K562 (cell line): ENCODE data around the gene ABL1. TPM values are rescaled to one million over a fixed set of nuclear protein-coding genes. Genes with fewer than 3 reads are reported as not detected.

ENCODE experiments used
- ATF1 ChIP-seq, 2 experiments: fragments of 450-650 bp in 1 of 2; IDR thresholded peaks; 2 replicates each; pipeline ENCODE4 v1.6.1; 2016; ENCODE audit warnings: missing compliant biosample characterization in 1 of 2, missing genetic modification characterization in 1 of 2
- FOXA3 ChIP-seq, 2 experiments: fragments of 450-650 bp in 1 of 2; sonication (generic) in 1 of 2; formaldehyde crosslinking; IDR thresholded peaks in 1 of 2; conservative IDR thresholded peaks in 1 of 2; 2 replicates each; pipeline versions ENCODE4 v1.4.0 to v1.8.0; 2020 to 2022; ENCODE audit warnings: mild to moderate bottlenecking in 2 of 2, missing genetic modification reagents in 1 of 2
- FUS ChIP-seq: fragments of 200-400 bp; formaldehyde crosslinking; optimal IDR thresholded peaks from 2 replicates; pipeline ENCODE3; 2017; ENCODE audit warnings: low read depth, low read length
- GTF2B ChIP-seq: IDR thresholded peaks from 2 replicates; pipeline ENCODE4 v1.6.1; 2011; ENCODE audit not compliant: insufficient read length; ENCODE audit errors: extremely low read depth
- STAT6 ChIP-seq: sonication (generic); formaldehyde crosslinking; IDR thresholded peaks from 2 replicates; pipeline ENCODE4 v1.8.1; 2023; ENCODE audit warnings: mild to moderate bottlenecking, missing genetic modification reagents
- ZNF431 ChIP-seq: sonication (generic); formaldehyde crosslinking; IDR thresholded peaks from 2 replicates; pipeline ENCODE4 v1.8.0; 2022; ENCODE audit warnings: mild to moderate bottlenecking, missing genetic modification reagents
- ZNF57 ChIP-seq: fragments of 450-650 bp; formaldehyde crosslinking; IDR thresholded peaks from 2 replicates; pipeline ENCODE4 v1.4.0; 2020; ENCODE audit warnings: mild to moderate bottlenecking, moderate library complexity
- polyA plus RNA-seq, 8 experiments: library from polyadenylated mRNA; depleted of rRNA in 4 of 8; stranded (reverse) in 5 of 8; unstranded in 3 of 8; fragments of >200 nt; fragmentation: Nextera tagmentation in 2 of 8; fragmentation: Illumina TruSeq in 1 of 8; extraction: Ambion mirVana in 2 of 8; extraction: Trizol in 1 of 8; gene quantifications; 2 replicates each; pipeline versions ENCODE4 v1.2.1 to v1.2.3, GENCODE V29; 2011 to 2014; ENCODE audit warnings: inconsistent platforms in 1 of 8, missing spikeins in 1 of 8
- total RNA-seq, 7 experiments: library from RNA; depleted of rRNA in 6 of 7; stranded (reverse); fragments of >200 nt in 6 of 7; fragmentation: Illumina TruSeq in 2 of 7; extraction: Trizol in 2 of 7; gene quantifications; 2 replicates each; pipeline versions ENCODE4 v1.2.1 to v1.2.3, GENCODE V29; 2011 to 2021; ENCODE audit warnings: low replicate concordance in 1 of 7
- TF ChIP-seq, protein P1 (sequence below): fragments of 200-600 bp; sonication (generic); IDR thresholded peaks from one replicate; pipeline ENCODE4 v1.6.1; 2012; ENCODE audit warnings: mild to moderate bottlenecking, low read depth, low read length, inconsistent platforms
- TF ChIP-seq, protein P2 (sequence below): sonication (generic); formaldehyde crosslinking; IDR thresholded peaks from 2 replicates; pipeline ENCODE4 v1.8.1; 2023; ENCODE audit warnings: mild to moderate bottlenecking, missing genetic modification reagents

The ABL1 gene
- total and polyA plus RNA-seq, 9 of the 15 experiments (the other 6 are each of a cell fraction or from before 2014, with no cell fraction given): 1.5 to 130 (median 37.8) TPM

DNA sequence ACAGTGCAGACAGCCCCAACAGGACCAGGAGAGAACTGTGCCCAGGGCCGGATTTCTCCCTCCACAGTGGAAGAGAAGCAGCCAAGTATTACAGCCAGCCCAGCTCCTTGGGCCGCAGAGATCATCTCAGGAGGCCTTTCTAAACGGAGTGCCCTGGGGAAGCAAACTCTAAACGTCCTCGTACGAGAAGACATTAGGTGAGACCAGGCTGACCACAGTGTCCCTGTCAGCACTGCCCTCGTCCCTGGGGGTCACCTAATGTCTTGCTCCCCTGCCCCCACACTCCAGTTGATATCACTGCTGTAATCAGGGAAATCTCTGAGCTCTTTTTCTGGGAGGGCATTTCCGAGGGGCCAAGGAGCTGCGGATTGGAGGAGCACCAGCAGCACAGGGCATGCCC is 55.1 kb downstream of the ABL1 start (continued):
- TF ChIP-seq, protein P1, sequence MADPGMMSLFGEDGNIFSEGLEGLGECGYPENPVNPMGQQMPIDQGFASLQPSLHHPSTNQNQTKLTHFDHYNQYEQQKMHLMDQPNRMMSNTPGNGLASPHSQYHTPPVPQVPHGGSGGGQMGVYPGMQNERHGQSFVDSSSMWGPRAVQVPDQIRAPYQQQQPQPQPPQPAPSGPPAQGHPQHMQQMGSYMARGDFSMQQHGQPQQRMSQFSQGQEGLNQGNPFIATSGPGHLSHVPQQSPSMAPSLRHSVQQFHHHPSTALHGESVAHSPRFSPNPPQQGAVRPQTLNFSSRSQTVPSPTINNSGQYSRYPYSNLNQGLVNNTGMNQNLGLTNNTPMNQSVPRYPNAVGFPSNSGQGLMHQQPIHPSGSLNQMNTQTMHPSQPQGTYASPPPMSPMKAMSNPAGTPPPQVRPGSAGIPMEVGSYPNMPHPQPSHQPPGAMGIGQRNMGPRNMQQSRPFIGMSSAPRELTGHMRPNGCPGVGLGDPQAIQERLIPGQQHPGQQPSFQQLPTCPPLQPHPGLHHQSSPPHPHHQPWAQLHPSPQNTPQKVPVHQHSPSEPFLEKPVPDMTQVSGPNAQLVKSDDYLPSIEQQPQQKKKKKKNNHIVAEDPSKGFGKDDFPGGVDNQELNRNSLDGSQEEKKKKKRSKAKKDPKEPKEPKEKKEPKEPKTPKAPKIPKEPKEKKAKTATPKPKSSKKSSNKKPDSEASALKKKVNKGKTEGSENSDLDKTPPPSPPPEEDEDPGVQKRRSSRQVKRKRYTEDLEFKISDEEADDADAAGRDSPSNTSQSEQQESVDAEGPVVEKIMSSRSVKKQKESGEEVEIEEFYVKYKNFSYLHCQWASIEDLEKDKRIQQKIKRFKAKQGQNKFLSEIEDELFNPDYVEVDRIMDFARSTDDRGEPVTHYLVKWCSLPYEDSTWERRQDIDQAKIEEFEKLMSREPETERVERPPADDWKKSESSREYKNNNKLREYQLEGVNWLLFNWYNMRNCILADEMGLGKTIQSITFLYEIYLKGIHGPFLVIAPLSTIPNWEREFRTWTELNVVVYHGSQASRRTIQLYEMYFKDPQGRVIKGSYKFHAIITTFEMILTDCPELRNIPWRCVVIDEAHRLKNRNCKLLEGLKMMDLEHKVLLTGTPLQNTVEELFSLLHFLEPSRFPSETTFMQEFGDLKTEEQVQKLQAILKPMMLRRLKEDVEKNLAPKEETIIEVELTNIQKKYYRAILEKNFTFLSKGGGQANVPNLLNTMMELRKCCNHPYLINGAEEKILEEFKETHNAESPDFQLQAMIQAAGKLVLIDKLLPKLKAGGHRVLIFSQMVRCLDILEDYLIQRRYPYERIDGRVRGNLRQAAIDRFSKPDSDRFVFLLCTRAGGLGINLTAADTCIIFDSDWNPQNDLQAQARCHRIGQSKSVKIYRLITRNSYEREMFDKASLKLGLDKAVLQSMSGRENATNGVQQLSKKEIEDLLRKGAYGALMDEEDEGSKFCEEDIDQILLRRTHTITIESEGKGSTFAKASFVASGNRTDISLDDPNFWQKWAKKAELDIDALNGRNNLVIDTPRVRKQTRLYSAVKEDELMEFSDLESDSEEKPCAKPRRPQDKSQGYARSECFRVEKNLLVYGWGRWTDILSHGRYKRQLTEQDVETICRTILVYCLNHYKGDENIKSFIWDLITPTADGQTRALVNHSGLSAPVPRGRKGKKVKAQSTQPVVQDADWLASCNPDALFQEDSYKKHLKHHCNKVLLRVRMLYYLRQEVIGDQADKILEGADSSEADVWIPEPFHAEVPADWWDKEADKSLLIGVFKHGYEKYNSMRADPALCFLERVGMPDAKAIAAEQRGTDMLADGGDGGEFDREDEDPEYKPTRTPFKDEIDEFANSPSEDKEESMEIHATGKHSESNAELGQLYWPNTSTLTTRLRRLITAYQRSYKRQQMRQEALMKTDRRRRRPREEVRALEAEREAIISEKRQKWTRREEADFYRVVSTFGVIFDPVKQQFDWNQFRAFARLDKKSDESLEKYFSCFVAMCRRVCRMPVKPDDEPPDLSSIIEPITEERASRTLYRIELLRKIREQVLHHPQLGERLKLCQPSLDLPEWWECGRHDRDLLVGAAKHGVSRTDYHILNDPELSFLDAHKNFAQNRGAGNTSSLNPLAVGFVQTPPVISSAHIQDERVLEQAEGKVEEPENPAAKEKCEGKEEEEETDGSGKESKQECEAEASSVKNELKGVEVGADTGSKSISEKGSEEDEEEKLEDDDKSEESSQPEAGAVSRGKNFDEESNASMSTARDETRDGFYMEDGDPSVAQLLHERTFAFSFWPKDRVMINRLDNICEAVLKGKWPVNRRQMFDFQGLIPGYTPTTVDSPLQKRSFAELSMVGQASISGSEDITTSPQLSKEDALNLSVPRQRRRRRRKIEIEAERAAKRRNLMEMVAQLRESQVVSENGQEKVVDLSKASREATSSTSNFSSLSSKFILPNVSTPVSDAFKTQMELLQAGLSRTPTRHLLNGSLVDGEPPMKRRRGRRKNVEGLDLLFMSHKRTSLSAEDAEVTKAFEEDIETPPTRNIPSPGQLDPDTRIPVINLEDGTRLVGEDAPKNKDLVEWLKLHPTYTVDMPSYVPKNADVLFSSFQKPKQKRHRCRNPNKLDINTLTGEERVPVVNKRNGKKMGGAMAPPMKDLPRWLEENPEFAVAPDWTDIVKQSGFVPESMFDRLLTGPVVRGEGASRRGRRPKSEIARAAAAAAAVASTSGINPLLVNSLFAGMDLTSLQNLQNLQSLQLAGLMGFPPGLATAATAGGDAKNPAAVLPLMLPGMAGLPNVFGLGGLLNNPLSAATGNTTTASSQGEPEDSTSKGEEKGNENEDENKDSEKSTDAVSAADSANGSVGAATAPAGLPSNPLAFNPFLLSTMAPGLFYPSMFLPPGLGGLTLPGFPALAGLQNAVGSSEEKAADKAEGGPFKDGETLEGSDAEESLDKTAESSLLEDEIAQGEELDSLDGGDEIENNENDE: no peak
- TF ChIP-seq FOXA3 (CRISPR knock-in tag; conservative IDR thresholded peaks at IDR 0.05 in 1 of 2, IDR thresholded peaks at IDR 0.05 in 1 of 2) (no peak), ATF1 (CRISPR knock-in tag; IDR thresholded peaks at IDR 0.05) (no peak), ATF1 (tag; IDR thresholded peaks at IDR 0.05) (no peak), STAT6 (CRISPR knock-in tag) (peak; percentile 90; the same call in 1 of the 2 replicates), FUS (no peak), ZNF431 (CRISPR knock-in tag) (no peak), GTF2B (no peak), ZNF57 (CRISPR knock-in tag) (no peak)
- TF ChIP-seq, protein P2, sequence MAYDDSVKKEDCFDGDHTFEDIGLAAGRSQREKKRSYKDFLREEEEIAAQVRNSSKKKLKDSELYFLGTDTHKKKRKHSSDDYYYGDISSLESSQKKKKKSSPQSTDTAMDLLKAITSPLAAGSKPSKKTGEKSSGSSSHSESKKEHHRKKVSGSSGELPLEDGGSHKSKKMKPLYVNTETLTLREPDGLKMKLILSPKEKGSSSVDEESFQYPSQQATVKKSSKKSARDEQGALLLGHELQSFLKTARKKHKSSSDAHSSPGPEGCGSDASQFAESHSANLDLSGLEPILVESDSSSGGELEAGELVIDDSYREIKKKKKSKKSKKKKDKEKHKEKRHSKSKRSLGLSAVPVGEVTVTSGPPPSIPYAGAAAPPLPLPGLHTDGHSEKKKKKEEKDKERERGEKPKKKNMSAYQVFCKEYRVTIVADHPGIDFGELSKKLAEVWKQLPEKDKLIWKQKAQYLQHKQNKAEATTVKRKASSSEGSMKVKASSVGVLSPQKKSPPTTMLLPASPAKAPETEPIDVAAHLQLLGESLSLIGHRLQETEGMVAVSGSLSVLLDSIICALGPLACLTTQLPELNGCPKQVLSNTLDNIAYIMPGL (CRISPR knock-in tag): peak; percentile 64; the same call in 1 of the 2 replicates
